ENCODE measurements around the gene SEMA4B.
"Not testable (repeated sequence)": the region's sequence is repeated elsewhere in the genome, so short reads cannot be mapped to it uniquely, and the experiment has no call there.

The SEMA4B gene, protein sequence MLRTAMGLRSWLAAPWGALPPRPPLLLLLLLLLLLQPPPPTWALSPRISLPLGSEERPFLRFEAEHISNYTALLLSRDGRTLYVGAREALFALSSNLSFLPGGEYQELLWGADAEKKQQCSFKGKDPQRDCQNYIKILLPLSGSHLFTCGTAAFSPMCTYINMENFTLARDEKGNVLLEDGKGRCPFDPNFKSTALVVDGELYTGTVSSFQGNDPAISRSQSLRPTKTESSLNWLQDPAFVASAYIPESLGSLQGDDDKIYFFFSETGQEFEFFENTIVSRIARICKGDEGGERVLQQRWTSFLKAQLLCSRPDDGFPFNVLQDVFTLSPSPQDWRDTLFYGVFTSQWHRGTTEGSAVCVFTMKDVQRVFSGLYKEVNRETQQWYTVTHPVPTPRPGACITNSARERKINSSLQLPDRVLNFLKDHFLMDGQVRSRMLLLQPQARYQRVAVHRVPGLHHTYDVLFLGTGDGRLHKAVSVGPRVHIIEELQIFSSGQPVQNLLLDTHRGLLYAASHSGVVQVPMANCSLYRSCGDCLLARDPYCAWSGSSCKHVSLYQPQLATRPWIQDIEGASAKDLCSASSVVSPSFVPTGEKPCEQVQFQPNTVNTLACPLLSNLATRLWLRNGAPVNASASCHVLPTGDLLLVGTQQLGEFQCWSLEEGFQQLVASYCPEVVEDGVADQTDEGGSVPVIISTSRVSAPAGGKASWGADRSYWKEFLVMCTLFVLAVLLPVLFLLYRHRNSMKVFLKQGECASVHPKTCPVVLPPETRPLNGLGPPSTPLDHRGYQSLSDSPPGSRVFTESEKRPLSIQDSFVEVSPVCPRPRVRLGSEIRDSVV

DNA sequence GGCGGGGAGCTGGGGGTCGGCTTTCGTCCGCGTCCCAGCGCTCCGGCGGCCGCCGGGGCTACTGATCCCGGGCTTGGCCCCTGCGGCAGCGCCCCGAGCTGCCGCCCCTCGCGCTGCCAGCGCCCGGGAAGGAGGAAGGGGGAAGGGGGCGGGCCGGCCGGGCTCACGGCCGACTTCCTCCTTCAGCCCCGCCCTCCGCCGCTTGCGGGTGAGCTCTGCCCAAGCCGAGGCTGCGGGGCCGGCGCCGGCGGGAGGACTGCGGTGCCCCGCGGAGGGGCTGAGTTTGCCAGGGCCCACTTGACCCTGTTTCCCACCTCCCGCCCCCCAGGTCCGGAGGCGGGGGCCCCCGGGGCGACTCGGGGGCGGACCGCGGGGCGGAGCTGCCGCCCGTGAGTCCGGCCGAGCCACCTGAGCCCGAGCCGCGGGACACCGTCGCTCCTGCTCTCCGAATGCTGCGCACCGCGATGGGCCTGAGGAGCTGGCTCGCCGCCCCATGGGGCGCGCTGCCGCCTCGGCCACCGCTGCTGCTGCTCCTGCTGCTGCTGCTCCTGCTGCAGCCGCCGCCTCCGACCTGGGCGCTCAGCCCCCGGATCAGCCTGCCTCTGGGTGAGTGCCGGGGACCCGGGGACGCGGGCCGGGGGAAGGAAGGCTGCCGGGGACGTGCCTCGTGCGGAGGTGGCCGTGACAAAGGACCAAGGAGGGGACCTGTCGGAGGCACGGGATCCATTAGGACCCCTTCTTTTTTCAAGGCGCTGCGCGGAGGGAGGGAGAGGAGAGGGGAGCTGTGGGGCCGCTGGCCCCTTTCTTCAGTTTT, at the start of gene SEMA4B:
TSS of gene SEMA4B (plus strand) at position 201 of the 814 bp plus-strand sequence. CDS start at position 450, 249 bp downstream.
- DNase-seq = peak; percentile 67 to 76

DNA sequence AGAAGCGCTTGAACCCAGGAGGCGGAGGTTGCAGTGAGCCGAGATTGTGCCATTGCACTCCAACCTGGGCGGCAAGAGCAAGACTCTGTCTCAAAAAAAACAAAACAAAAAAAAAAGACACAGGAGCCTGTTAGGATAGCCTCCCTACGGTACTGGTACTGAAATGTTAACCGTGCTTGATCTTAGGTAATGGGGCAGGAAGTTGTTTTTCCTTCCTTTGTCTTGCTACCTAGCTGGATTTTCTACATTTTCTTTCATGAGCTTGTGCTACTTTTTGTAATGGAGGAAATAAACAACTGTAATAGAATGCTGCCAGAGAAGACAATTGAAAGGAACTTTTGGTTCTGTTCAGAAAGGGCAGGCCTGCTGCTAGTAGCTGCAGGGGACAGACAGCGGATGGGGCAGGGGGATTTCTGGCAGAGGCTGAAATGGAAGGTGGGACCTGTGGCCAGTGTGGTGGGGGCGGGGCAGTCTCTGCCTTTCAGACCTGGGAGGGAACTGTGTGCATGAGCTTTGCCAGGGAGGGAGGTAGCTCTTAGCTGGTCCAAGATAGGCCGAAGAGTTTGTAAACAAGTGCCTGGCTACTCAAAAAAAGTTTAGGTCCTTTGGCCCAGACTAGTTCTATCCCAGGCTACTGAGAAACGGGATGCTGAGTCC, 49.0 kb upstream of the SEMA4B start:
- no peak for DNase-seq

DNA sequence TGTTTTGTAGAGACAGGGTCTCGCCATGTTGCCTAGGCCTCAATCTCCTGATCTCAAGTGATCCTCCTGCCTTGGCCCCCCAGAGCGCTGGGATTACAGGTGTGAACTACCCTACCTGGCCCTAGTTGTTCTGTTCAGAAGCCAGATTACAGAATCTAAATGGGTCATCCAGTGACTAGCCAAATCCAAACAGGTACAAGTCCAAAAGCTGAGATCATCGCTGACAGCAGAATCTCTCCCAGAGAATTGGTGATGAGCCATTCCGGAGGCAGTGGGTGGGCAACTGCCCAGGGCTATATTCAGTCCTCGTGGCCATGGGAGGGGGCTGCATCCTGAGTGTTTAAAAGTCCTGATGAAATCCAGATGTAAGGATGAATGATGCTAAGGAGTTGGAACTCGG, 47.5 kb upstream of the SEMA4B start:
- DNase-seq = no peak

DNA sequence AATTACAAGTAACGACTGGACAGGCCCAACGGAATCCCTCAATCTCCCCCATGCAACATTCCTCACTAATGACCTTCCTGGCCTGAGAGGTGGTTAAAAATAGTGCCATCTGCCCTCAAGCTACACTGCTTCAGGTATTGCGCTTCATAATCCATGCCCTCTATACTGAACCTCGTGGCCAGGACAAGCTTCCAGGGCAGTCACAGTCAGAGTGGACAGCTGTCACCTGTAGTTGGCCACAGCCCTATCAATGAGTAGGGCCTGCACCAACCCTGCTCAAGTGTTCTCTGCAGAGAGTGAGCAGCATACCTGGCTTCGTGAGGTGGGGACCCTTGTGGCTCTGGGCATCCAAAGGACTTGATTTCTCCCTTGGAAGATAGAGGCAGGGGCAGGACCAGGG, 46.9 kb upstream of the SEMA4B start:
- no peak for DNase-seq

DNA sequence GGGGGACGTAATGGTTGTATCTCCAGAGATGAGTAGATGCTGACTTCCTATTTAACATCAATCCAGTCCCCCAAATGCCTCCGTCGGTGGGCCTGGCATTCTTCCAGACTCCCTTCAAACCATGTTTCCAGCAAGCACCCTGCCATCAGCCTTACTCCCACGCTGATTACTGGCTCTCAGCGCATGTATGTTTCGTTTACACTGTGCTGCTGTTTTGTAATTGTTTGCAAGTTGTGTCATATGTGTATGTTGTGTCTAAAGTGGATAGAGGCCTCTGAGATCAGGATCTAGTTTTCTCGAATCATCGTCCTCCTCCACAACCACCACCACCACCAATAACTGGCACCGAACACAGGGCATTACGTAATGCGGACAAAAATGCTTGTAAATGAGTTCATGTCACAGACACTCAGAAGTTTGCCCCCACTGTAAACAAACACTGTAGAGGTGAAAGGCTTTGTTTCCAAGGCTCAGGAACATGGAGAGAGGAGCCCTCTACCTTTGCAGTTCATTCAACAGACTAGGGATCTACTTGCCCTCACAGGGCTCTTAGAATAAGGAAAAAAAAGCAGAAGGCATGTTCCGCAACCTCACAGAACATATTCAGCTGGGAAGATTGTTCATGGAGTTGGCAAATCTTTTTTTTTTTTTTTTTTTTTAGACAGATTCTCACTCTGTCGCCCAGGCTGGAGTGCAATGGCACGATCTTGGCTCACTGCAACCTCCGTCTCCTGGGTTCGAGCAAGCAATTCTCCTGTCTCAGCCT, 46.1 kb upstream of the SEMA4B start:
- no peak for DNase-seq

DNA sequence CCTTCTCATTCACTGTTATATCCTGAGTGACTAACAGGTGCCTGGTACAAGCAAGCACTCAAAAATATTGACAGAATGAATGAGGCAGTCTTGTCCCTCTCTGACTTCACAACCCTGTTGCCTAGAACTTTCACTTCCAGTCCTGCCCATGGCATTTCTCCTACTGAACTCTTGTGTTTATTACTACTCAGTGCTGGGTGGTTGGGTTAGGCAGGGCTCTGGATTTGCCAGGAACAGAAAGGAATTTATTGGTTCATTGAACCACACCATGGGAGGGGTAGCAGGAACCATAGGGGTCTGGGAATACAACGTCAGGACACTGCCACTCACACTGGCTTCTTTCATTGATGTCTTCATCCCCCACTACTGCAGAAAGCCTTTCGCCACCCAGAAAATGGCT, 41.9 kb upstream of the SEMA4B start:
- DNase-seq = no peak

DNA sequence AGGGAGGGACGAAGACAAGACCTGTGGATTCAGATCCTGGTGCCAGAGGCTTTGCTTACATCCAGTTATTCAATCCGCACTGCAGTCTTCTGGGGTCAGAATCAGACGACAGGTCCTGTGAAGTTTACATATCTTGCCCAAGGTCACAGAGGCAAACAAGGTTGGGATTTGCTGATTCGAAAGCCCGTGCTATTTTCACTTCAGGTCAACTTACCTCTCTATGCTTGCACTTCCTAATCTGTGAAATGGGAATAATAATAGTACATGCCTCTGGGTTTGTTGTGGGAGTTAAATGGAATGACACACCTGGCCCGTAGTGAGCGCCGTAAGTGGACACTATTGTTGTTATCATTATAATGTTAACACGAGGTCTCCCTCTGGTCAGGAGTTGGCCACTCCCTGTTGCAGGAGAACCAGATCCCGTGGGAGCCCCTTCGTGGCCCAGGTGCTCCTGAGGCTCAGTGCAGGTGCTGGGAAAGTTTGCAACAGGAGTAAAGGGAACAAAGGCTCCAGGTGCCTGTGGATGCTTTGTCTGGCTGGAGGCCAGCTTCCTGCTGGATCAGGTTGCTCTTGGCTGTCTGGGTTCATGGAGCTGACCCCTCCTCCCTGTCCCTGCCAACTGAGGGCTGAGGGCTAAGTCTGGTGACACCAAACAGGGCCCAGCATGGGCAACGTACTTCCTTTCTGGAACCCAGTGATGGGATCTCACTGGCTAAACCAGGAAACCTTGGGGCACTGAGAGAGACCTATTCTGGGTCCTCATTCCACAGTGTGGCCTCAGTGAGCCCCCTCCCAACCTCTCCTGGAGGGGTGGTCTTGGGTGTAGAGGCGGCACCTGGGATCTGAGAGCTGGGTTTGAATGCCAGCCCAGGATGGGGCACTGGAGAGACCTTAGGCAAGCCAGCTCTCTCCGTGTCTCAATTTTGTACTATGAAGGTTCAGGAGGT, 40.1 kb upstream of the SEMA4B start:
- DNase-seq = no peak

DNA sequence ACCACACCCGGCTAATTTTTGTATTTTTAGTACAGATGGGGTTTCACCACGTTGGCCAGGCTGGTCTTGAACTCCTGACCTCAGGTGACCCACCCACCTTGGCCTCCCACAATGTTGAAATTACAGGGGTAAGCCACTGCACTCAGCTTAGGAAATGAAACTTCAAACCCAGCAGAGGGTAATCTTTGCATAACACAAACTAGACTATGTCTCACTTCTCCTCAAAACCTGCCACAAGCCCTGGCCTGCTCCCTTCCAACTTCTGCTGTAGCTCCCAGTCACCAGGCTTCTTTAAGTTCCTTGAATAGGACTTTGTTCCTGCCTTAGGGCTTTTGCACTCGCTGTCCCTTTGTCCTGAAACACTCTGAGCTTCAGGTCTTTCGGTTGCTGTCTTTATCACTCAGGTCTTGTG, 39.2 kb upstream of the SEMA4B start:
- DNase-seq = peak in 1 of 2 donors; percentile 46

DNA sequence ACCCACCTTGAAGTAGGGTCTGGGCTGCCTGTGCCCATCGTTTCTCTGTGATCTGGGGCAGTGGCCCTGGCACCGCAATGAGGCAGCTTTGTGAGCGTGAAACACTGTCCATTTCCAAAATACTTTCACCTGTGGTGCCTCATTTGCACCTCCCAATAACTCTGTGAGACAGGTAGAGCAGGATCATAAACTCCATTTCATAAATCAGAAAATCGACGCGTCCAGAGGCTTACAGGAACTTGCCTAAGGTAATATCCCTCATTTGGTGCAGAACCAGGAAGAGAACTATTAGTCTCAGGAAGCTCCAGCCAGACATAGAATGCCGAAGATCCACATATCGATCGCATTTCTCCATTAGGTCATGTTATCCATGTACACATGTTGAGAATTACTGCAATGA, 38.2 kb upstream of the SEMA4B start:
- DNase-seq = no peak

DNA sequence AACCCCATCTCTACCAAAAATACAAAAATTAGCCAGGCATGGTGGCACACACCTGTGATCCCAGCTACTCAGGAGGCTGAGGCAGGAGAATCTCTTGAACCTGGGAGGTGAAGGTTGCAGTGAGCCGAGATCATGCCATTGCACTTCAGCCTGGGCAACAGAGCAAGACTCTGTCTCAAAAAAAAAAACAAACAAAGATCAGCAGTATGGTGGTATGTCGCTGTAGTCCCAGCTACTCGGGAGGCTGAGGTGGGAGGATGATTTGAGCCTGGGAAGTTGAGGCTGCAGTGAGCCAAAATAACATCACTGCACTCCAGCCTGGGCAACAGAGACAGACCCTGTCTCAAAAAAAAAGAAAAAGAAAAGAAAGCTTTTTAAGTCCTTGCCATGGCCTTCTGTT, 36.9 kb upstream of the SEMA4B start:
- not testable (repeated sequence) for DNase-seq

DNA sequence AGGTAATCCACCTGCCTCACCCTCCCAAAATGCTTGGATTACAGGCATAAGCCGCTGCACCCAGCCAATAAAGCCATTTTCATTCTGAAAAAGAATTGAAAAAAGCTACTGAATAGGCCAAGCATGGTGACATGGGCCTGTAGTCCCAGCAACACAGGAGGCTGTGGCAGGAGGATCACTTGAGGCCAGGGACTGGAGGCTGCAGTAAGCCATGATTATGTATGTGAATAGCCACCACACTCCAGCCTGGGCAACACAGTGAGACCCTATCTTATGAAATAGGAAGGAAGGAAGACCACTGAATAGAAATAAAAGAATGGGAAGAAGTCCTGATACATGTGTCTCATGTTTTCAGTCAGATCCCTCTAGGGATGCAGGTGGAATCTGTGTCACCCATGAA, 36.0 kb upstream of the SEMA4B start:
- no peak for DNase-seq

DNA sequence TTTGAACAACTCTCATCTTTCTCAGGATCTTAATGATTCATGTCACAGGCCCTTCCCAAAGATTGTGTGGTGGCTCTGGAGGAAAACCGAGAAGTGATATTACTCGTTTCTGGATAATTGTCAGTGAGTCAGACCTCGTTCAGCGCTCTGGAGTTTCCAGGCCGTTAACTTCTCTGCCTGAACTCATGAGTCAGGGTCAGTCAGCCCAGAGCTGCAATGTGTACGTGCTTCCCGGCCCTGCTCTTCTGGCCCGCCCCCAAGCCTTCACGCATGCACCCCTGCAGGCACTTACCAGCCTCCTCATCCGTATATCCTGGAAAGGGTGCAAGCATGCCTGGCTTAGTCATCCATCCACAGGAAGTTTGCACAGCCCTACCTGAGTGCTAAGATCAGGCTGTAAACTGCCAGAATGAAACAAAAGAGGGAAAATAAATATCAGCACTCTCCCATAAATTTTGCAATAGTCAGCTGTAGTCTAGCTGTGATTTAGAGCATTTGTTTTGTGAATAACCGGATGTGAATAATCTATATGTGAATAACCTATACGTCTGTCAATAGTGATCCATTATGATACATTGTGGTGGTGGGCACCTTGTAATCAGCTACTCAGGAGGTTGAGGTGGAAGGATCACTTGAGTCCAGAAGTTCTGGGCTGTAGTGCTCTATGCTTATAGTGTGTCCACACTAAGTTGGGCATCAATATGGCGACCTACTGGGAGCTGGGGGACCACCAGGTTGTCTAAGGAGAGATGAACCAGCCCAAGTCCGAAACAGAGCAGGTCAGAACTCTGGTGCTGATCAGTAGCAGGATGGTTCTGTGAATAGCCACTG, 35.3 kb upstream of the SEMA4B start:
- DNase-seq = peak in 1 of 2 donors; percentile 74

DNA sequence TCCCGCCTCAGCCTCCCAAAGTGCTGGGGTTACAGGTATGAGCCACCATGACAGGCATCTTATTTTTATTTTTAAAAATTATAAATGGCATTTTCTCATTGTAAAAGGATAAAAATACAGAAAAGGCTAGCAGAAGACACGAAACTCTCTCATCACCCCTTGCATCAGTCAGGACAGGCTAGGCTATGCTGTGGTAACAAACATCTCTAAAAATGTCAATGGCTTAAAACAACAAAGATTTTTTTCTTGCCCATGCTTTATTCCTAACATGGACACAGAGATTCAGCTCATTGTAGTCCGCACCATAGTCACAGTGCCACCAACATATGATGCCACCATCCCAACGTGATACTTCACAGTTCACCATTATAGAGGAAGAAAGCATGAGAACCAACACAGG, 34.0 kb upstream of the SEMA4B start:
- no peak for DNase-seq

DNA sequence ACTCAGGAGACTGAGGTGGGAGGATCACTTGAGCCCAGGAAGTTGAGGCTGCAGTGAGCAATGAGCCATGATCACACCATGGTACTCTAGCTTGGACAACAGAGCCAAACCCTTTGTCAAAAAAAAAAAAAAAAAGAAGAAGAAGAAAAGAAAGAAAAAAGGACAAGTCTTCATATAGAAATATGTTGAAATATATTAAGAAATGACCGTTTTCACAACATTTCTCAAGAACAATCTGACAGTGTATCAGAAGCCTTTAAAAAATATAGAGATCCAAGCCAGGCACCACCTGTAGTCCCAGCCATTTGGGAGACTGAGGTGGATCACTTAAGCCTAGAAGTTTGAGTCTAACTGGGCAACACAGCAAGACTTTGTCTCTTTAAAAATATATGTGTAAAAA, 29.5 kb upstream of the SEMA4B start:
- no peak for DNase-seq

DNA sequence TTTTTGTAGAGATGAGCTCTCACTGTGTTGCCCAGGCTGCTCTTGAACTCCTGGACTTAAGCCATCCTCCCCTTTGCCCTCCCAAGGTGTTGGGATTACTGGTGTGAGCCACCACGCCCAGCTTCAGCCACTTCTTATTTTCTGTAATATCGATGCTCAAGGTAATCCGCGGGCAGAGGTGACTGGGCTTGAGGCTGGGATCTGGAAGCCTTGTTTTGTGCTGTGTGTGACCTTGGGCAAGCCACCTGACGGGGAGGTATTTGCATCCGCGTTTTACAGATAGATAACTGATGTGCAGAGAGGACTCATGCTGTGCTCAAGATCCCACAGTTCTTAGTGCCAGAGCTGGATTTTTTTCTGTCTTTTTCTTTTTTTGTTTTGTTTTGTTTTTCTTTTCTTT, 27.8 kb upstream of the SEMA4B start:
- DNase-seq = no peak

DNA sequence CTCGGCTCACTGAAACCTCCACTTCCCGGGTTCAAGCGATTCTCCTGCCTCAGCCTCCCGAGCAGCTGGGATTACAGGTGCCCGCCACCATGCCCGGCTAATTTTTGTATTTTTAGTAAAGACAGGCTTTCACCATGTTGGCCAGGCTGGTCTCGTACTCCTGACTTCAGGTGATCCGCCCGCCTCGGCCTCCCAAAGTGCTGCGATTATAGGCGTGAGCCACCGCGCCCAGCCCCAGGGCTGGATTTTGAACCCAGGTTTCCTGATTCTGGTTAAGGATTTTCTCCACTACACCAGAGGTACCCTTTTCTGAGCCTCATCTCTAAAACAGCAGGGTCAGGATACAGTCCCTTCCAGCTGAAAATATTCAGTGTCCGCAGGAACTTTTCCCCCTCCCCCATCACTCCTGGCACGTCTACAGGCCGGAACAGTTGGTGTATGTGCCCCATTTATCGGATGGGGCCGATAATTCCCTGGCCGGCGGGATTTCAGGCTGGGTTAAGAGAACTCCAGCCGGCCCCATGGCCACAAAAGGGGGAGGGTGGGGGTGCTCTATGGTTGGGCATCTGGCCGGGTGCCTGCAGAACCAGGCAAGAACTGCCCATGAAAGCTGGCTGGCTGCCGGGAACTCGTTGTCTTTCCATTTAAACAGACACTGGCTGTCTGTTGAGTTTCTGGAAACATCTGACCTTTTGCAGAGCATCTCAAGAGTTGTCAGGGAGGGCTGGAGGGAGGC, 26.8 kb upstream of the SEMA4B start:
- DNase-seq = no peak

DNA sequence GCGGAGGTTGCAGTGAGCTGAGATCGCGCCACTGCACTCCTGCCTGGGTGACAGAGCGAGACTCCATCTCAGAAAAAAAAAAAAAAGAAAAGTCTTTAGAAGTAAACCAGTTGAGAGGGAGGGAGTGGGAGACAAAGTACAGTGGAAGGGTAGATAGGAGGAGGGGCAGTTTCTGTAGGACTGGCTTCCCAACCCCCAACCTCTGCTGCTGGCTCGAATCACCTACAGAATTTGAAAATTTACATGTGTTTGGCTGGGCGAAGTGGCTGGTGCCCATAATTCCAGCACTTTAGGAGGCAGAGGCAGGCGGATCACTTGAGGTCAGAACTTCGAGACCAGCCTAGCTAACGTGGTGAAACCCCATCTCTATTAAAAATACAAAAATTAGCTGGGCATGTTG, 24.1 kb upstream of the SEMA4B start:
- no peak for DNase-seq

DNA sequence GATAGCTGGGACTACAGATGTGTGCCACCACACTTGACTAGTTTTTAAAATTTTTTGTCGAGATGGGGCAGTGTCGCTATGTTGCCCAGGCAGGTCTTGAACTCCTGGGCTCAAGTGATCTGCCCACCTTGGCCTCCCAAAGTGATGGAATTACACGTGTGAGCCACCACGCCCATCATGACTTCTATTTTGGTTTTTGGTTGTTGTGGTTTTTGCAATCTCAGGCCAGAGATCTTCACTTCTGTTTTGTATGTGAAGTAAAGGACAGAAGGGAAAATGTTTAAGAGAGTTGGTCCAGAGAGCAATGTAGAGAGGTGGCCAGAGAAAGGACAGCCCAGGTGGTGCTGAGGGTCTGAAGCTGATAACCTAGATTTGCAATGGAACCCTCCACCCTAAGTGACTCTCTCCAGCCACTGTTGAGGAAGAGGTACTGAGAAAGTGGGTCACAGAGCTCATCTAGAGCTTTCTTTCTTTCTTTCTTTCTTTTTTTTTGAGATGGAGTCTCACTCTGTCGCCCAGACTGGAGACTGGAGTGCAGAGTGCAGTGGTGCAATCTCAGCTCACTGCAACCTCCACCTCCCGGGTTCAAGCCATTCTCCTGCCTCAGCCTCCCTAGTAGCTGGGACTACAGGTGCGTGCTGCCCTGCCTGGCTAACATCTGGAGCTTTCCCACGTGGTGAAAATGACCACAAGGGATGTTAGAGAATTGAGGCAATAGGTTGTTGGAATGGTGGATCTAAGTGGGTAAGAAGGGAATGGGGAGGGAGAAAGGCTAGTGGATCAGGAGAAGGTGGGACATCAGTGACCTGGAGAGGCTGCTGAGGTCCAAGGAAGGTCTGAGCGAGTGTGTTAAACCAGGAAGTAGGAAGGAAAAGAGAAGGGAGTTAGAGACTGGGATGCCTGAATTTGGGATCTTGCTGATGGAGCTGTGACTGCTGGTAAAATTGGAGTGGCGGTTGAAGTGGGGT, 22.4 kb upstream of the SEMA4B start:
- no peak for DNase-seq
